HEK293T (cell line): ENCODE measurements around the gene CDC42.
"Not testable (repeated sequence)": the region's sequence is repeated elsewhere in the genome, so short reads cannot be mapped to it uniquely, and the experiment has no call there.

ENCODE experiments used
- BHLHE40 ChIP-seq: fragments of 450-650 bp; IDR thresholded peaks from 2 replicates; pipeline ENCODE4 v1.6.1; 2016; ENCODE audit warnings: mild to moderate bottlenecking, moderate library complexity, borderline replicate concordance
- CTBP1 ChIP-seq: fragments of 450-650 bp; IDR thresholded peaks from 2 replicates; pipeline ENCODE4 v1.6.1; 2016; ENCODE audit warnings: borderline replicate concordance
- FOXA1 ChIP-seq: fragments of 450-650 bp; IDR thresholded peaks from 2 replicates; pipeline ENCODE4 v1.6.1; 2016; ENCODE audit warnings: mild to moderate bottlenecking
- FOXM1 ChIP-seq: fragments of 450-650 bp; IDR thresholded peaks from 2 replicates; pipeline ENCODE4 v1.6.1; 2017; ENCODE audit warnings: mild to moderate bottlenecking, borderline replicate concordance
- HDGF ChIP-seq: fragments of 450-650 bp; IDR thresholded peaks from 2 replicates; pipeline ENCODE4 v1.6.1; 2017; ENCODE audit warnings: antibody characterized with exemption, borderline replicate concordance
- L3MBTL2 ChIP-seq: fragments of 450-650 bp; conservative IDR thresholded peaks from 2 replicates; pipeline ENCODE4 v1.6.1; 2016; ENCODE audit warnings: mild to moderate bottlenecking
- LEF1 ChIP-seq: fragments of 450-650 bp; IDR thresholded peaks from 2 replicates; pipeline ENCODE4 v1.6.1; 2017; ENCODE audit warnings: mild to moderate bottlenecking, borderline replicate concordance
- NFRKB ChIP-seq: fragments of 450-650 bp; IDR thresholded peaks from 2 replicates; pipeline ENCODE4 v1.6.1; 2016; ENCODE audit warnings: mild to moderate bottlenecking, moderate library complexity
- SP1 ChIP-seq: fragments of 450-650 bp; IDR thresholded peaks from 2 replicates; pipeline ENCODE4 v1.6.1; 2017
- TARDBP ChIP-seq: fragments of 450-650 bp; IDR thresholded peaks from 2 replicates; pipeline ENCODE4 v1.6.1; 2016
- ZNF384 ChIP-seq: fragments of 450-650 bp; IDR thresholded peaks from 2 replicates; pipeline ENCODE4 v1.6.1; 2016

DNA sequence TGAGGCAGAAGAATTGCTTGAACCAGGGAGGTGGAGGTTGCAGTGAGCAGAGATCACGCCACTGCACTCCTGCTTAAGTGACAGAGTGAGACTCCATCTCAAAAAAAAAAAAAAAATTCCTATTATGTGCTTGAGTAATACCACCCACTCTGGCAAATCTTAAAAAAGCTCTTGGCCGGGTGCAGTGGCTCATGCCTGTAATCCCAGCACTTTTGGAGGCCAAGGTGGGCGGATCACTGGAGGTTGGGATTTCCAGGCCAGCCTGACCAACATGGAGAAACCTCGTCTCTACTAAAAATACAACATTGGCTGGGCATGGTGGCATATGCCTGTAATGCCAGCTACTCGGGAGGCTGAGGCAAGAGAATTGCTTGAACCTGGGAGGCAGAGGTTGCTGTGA lies 17.7 kb upstream of the CDC42 start:
- TF ChIP-seq FOXA1, LEF1, TARDBP, CTBP1, BHLHE40, SP1, NFRKB, ZNF384, L3MBTL2, FOXM1, HDGF: not testable (repeated sequence)
